Small intestine (tissue), 7 donors: ENCODE results near the gene TRAPPC3. TPM values are rescaled to one million over a fixed set of nuclear protein-coding genes. Genes with fewer than 3 reads are reported as not detected.

Experiments
- DNase-seq, 2 donors: peaks; one replicate each; pipeline versions ENCODE4 v3.0.0 to v3.0.0-alpha.2; 2013
- FAIRE-seq: peaks from 2 replicates; lab custom pipeline; 2012; peaks lifted over from hg19 to GRCh38; lab: Jason Lieb, UNC
- H3K27ac ChIP-seq, 3 donors: one replicate each; pipeline ENCODE4 v1.5.1; 2013; ENCODE audit warnings: low read length in 2 of 3, mild to moderate bottlenecking in 2 of 3, control low read depth in 1 of 3, inconsistent platforms in 1 of 3, low read depth in 1 of 3, moderate library complexity in 1 of 3
- H3K27me3 ChIP-seq, 3 donors: one replicate each; pipeline ENCODE4 v1.6.1; 2013; ENCODE audit warnings: low read length in 3 of 3, inconsistent platforms in 1 of 3; ENCODE audit not compliant: control insufficient read depth in 3 of 3, insufficient read depth in 3 of 3
- H3K36me3 ChIP-seq, 3 donors: one replicate each; pipeline ENCODE4 v1.6.1; 2013; ENCODE audit warnings: low read length in 3 of 3, inconsistent platforms in 1 of 3, low read depth in 1 of 3, mild to moderate bottlenecking in 1 of 3, moderate library complexity in 1 of 3; ENCODE audit not compliant: control insufficient read depth in 3 of 3, insufficient read depth in 2 of 3
- H3K4me1 ChIP-seq, 3 donors: one replicate each; pipeline ENCODE4 v1.6.1; 2013; ENCODE audit warnings: low read length in 2 of 3, inconsistent platforms in 1 of 3, low read depth in 1 of 3, mild to moderate bottlenecking in 1 of 3, moderate library complexity in 1 of 3; ENCODE audit not compliant: control insufficient read depth in 3 of 3, insufficient read depth in 2 of 3
- H3K4me3 ChIP-seq, 3 donors: one replicate each; pipeline ENCODE4 v1.5.1; 2013; ENCODE audit warnings: low read length in 3 of 3, control low read depth in 1 of 3, inconsistent platforms in 1 of 3, low read depth in 1 of 3, mild to moderate bottlenecking in 1 of 3, moderate library complexity in 1 of 3
- H3K9me3 ChIP-seq, 2 donors: one replicate each; pipeline ENCODE4 v1.6.1; 2013; ENCODE audit warnings: low read depth in 1 of 2, low read length in 1 of 2; ENCODE audit not compliant: control insufficient read depth in 2 of 2, insufficient read depth in 1 of 2
- WGBS, 3 donors: extraction: QIAGEN DNeasy Blood & Tissue Kit; methylation state at CpG; one replicate each; pipeline ENCODE4 v1.1.7; 2013; 5-methylcytosine and 5-hydroxymethylcytosine counted together
- polyA plus RNA-seq, 4 donors: library from polyadenylated mRNA; stranded (reverse) in 3 of 4; unstranded in 1 of 4; fragments of 200-250 nt in 3 of 4; fragments of 120-200 nt in 1 of 4; gene quantifications; one replicate each; pipeline versions ENCODE4 v1.2.1 to v1.2.3, GENCODE V29; 2013
- donor health status: healthy with polysubstance abuse.
- donor health status: control.
- donor health status: control.
- donor health status: Bipolar disorder and iron deficiency.
- donor health status: healthy.

The TRAPPC3 gene
- polyA plus RNA-seq, 4 donors = 61.8 to 90.5 (median 71.6) TPM

DNA sequence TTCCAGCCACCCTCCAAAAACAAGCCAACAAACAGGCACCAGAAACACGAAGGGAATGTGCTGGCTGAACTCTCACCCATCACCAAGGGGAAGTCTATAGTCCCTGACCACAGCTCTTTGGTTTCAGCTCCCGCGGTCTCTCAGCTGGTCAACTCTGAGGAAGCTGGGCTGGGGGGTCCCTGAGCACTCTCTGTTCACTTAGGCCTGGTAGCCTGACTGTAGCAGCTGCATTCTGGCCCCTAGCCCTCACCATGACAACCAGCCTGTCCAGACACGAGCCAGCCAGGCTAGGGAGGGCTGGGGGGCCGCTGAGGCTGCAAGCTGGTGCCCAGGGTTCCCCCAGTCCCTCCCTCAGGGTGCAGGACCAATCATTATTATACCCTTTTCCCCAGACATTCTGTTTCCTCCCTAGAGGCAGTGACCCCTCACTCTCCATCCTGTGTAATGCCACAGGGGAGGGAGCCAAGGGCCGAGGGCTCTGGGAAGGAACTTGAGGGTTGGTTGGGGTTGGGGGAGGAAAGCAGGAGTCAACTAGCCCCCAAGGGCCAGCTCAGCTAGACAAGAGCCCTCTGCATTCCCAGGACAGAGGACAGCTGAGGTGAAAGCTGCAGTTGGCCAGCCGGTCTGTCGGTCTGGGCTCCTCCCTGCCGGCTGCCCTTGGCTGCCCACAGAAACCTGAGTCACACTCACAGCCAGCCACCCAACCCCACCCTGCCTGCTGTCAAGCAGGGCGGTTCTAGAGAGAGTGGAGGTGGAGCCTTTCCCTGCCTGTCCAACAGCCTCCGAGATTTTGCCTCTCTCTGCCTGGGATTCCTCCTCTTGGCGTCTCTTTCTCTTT is 1.2 kb upstream of the TRAPPC3 start:
- WGBS, 3 donors = 15 to 17% (median 17%) methylated on average over 10 to 12 of the region's 12 CpGs
- Histone ChIP-seq H3K36me3 (peaks cover 0 to 7% (median 0%) of the 10 kb centered on the region in 3 donors), H3K9me3 (no peaks in the 10 kb centered on the region), H3K4me3 (no peak overlapping the region), H3K27me3 (no peaks in the 10 kb centered on the region), H3K4me1 (peaks cover 3 to 29% (median 15%) of the 10 kb centered on the region in 3 donors), H3K27ac (peak overlapping the region; percentile 73 to 97 (median 90))
- FAIRE-seq (no peak), DNase-seq (peak; percentile 91 to 95)

DNA sequence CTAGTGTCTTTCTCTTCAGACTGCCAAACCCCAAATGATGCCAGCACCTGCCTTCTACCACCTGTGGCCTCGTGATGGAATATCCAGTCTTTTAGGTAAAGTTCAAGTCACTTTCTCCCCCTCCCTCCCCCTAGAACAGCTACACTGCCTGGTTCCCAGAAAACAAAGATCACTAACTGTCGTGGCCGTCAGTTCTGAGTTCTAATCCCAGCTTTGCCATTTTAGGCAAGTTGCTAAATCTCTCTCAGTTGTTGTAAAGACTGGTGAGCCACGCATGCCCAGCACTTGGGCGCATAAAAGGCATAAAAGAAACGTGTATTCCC is 648 bp upstream of the TRAPPC3 start:
- H3K27me3 ChIP-seq = no peaks in the 10 kb centered on the region
- peaks cover 0 to 7% (median 0%) of the 10 kb centered on the region in 3 donors for H3K36me3 ChIP-seq
- DNase-seq (no peak), FAIRE-seq (no peak)
- no peak overlapping the region for H3K4me3 ChIP-seq
- WGBS, 3 donors = 24 to 28% (median 27%) methylated on average over 6 of the region's 6 CpGs
- peak overlapping the region; percentile 73 to 97 (median 90) for H3K27ac ChIP-seq
- no peaks in the 10 kb centered on the region for H3K9me3 ChIP-seq
- peaks cover 3 to 26% (median 13%) of the 10 kb centered on the region in 3 donors for H3K4me1 ChIP-seq

- WGBS, 3 donors = 0 to 2% (median 1%) methylated on average over 16 of the region's 16 CpGs
- Histone ChIP-seq H3K4me1 (peaks cover 3 to 23% (median 13%) of the 10 kb centered on the region in 3 donors), H3K9me3 (no peaks in the 10 kb centered on the region), H3K36me3 (peaks cover 0 to 7% (median 0%) of the 10 kb centered on the region in 3 donors), H3K4me3 (peak overlapping the region; percentile 76 to 89 (median 86)), H3K27me3 (no peaks in the 10 kb centered on the region), H3K27ac (peak overlapping the region; percentile 47 to 91 (median 78))
- FAIRE-seq = no peak
- no peak for DNase-seq
These were observed 457 bp downstream of the TRAPPC3 start for GRCh38 chr1:36148821-36149236.

- no peak for DNase-seq
- Histone ChIP-seq H3K27me3 (no peaks in the 10 kb centered on the region), H3K4me1 (peaks cover 0 to 3% (median 0%) of the 10 kb centered on the region in 3 donors), H3K9me3 (no peaks in the 10 kb centered on the region), H3K27ac (no peak overlapping the region), H3K4me3 (no peak overlapping the region), H3K36me3 (peaks cover under 1 to 15% (median 5%) of the 10 kb centered on the region in 3 donors)
- FAIRE-seq = no peak
- 89 to 100% (median 95%) methylated on average over 2 of the region's 2 CpGs for WGBS, 3 donors
These were observed 4.9 kb downstream of the TRAPPC3 start for GRCh38 chr1:36144413-36144812.

GRCh38 chr1:36143424-36143823 is 5.9 kb downstream of the TRAPPC3 start:
- 79 to 94% (median 82%) methylated on average over 4 of the region's 4 CpGs for WGBS, 3 donors
- Histone ChIP-seq H3K4me1 (peaks cover 0 to under 1% (median 0%) of the 10 kb centered on the region in 3 donors), H3K4me3 (no peak overlapping the region), H3K36me3 (peaks cover 2 to 24% (median 7%) of the 10 kb centered on the region in 3 donors), H3K27ac (no peak overlapping the region), H3K9me3 (no peaks in the 10 kb centered on the region), H3K27me3 (no peaks in the 10 kb centered on the region)
- DNase-seq (no peak), FAIRE-seq (no peak)

GRCh38 chr1:36142121-36142520 is 7.2 kb downstream of the TRAPPC3 start:
- no peak overlapping the region for H3K27ac ChIP-seq
- no peak for FAIRE-seq
- H3K4me3 ChIP-seq = no peak overlapping the region
- no peaks in the 10 kb centered on the region for H3K4me1 ChIP-seq
- no peak for DNase-seq
- 12 to 16% (median 14%) methylated on average over 1 of the region's 1 CpG for WGBS, 3 donors
- H3K36me3 ChIP-seq = peaks cover 11 to 32% (median 19%) of the 10 kb centered on the region in 3 donors
- H3K9me3 ChIP-seq = no peaks in the 10 kb centered on the region
- no peaks in the 10 kb centered on the region for H3K27me3 ChIP-seq

GRCh38 chr1:36139521-36139920 is 9.8 kb downstream of the TRAPPC3 start:
- H3K9me3 ChIP-seq = no peaks in the 10 kb centered on the region
- H3K4me3 ChIP-seq = no peak overlapping the region
- H3K27ac ChIP-seq = no peak overlapping the region
- WGBS, 3 donors = 85 to 89% (median 86%) methylated on average over 5 of the region's 5 CpGs
- no peaks in the 10 kb centered on the region for H3K27me3 ChIP-seq
- H3K4me1 ChIP-seq = peaks cover 0 to 1% (median 0%) of the 10 kb centered on the region in 3 donors
- DNase-seq (no peak), FAIRE-seq (no peak)
- H3K36me3 ChIP-seq = peaks cover 16 to 41% (median 21%) of the 10 kb centered on the region in 3 donors

- WGBS, 3 donors = 85 to 88% (median 87%) methylated on average over 3 of the region's 3 CpGs
- H3K27ac ChIP-seq = no peak overlapping the region
- FAIRE-seq = no peak
These were observed 11.5 kb downstream of the TRAPPC3 start for GRCh38 chr1:36137776-36138175.

More at GRCh38 chr1:36137776-36138175, 11.5 kb downstream of the TRAPPC3 start:
- Histone ChIP-seq H3K4me1 (peaks cover 0 to 16% (median 0%) of the 10 kb centered on the region in 3 donors), H3K9me3 (no peaks in the 10 kb centered on the region), H3K27me3 (no peaks in the 10 kb centered on the region), H3K36me3 (peaks cover 16 to 41% (median 21%) of the 10 kb centered on the region in 3 donors), H3K4me3 (no peak overlapping the region)
- no peak for DNase-seq
